NCI-H187 treated with DMSO at 0.1 percent for 48 hours (cell line): ENCODE results near the gene TMEM178B.
"Not testable (repeated sequence)": the region's sequence is repeated elsewhere in the genome, so short reads cannot be mapped to it uniquely, and the experiment has no call there.

Experiments
- DNase-seq: peaks from one replicate; lab custom pipeline; 2025; lab: John Stamatoyannopoulos, UW

Gene TMEM178B

DNA sequence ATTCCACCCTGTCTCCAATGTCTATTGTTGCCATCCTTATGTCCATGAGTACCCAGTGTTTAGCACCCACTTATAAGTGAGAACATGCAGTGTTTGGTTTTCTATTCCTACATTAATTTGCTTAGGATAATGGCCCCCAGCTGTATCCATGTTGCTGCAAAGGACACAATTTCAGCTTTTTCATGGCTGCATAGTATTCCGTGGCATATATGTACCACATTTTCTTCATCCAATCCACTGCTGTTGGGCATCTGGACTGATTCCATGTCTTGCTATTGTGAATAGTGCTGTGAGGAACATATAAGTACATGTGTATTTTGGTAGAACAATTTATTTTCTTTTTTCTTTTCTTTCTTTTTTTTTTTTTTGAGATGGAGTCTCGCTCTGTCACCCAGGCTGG is 68.2 kb downstream of the TMEM178B start:
- DNase-seq = no peak

DNA sequence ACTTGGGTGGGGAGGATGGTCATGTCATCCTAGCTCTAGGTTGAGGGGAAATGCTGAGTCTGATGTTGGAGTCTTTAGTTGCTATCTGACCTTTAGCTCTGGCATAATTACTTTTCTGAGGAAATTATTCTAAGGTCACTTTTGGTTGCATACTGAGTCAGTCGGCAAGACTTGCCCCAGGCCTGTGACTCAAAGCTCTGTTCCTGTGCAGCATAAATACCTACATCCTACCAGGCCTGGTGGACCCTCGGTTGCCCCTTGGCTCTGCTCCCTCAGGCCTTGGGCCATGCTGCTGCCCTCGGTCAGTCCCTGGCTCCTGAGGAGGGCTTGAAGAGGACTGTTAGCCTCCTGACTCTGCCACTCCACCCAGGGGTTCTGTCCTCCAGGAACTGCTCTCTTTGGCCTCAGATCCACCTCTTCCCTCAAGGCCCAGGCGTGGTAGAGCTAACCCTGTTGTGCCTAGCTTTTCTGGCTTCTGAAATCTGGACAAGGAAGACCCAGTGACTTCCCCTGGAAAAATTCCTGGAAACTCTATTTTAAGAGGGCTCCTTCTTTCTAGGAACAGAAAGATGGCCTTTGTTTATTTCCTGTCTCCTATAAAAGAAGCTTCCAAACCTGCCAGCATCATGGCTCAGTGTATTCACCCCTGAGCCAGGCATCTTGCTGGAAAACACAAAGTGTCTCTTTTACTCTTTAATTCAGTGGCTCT is 71.2 kb downstream of the TMEM178B start:
- no peak for DNase-seq

DNA sequence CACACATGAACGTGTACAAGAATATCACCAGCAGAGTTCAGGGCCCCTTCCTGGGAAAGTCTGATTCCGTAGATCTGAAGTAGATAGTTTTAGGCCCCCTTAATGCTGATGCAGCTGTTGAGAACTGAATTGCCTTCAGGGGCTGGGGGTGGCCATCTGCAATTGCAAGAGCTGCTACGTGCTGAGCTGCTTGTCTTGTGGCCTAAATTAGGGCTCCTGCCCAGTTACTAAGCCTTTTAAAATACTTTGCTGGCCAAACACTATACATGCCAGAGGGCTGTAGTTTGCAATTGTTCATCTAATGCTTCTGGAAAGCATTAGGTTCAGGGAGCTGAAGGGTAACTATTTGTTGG is 71.7 kb downstream of the TMEM178B start:
- no peak for DNase-seq

DNA sequence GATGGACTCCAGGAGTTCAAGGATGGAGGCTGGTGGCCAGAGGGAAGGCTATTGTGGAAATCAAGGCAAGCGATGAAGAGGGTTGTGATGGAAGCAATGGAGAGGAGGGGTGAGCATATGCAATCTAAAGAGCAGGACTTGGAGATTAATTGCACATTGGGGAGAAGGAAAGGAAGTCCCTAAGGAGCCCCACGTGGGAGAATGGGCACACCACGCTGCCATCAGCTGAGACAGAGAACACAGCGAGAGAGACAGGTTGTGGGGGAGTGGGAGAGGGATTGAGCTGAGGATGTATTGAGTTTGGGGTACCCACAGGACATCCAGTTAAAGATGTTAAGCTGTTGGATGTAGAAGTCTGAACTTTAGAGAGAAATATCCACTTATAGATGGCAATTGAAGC is 73.6 kb downstream of the TMEM178B start:
- no peak for DNase-seq

DNA sequence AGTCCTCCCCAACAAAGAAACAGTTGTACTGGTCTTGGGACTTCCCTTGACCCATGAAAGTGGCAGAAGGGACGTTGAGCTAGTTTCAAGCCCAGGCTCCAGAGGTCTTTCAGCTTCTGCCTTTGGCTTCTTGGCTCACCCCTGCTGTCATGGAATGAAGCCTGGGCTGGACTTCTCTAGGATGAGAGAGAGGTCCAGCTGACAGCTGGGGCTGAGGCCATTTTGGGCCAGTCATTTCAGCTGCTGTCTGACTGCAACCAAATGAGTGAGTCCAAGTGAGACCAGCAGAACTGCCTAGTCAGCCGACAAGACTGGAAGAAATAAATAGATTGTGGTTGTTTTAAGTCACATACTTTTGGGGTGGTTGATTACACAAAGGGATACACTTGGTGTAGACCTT is 76.6 kb downstream of the TMEM178B start:
- no peak for DNase-seq

DNA sequence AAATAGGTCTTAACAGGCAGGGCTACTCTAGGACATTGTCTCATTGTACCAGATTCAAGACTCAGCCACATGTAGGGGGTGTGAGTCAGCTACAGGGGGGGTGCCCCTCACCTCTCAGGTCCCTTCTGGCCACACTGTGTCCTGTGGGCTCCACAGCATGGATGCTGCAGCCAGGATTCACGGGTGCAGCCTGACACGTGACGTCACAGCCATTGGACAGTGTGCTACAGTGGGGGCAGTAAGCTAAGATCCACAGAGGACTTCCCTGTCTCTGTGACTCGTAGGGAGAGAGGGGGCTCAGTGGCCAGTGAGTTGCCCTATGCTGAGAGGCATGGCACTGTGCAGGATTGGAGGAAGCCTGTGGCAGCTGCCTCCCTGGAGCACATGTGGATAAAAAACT is 77.9 kb downstream of the TMEM178B start:
- DNase-seq = no peak

DNA sequence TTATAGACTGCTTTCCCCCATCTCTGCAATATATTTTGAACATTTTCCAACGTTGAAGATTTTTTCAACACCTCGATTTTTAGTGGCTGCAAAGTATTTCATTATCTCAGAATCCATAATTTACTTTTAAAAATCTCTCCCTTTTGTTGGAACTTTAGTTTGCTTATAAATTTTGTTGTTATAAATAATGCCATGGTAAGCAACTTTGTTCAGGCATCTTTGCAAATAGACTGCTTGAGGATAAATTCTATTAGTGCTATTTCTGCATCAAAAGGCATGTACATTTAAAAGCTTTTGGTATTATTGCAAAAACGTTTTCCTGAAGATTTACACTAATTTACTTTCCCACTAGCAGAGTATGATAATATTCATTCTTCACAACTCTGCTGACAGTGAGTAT is 79.4 kb downstream of the TMEM178B start:
- no peak for DNase-seq

DNA sequence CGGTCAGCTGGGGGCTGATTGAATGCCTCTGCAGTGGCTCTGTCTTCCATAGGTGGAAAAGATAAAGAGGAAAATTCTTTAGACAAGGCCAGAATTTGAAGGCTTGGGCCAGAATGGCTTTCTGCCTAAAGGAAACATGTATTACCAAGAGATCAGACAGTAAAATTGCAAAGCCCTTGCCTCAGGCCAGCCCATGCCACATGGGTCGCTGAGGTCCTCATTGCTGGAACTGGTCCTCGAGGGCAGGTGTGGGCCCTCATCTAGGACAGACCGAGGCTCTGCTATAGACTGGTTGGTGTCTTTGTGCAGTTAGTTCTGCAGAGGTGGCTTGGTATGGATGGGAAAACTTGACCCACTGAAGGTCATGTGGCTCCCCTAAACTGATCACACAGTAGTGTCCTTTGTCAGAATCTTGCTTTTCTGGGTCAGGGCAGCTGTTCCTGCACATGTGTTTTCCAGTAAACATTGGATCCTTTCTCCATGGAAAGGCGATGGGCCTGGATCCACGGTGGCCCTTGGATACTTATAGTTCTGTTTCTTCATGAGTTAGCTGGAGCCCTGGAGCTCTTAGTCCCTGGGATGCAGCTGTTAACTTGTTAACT is 80.4 kb downstream of the TMEM178B start:
- DNase-seq = no peak

DNA sequence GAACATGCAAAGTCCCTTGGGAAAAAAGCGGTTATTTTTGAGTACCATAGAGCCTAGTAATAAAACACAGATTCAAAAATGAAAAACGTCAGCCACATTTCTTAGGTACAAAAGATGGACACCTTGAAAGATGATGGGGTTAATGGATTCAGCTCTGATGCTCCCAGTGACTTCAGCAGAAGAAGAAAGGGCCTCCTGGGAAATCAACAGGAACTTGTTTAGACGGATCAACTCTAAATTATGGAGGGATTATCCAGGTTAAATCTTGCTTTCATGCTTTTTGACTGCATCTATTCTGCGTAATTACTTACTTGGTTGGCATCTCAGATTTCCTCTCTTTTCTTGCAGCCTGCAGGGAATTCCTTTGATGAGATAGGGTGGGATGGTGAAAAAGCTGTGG is 82.5 kb downstream of the TMEM178B start:
- DNase-seq = no peak

DNA sequence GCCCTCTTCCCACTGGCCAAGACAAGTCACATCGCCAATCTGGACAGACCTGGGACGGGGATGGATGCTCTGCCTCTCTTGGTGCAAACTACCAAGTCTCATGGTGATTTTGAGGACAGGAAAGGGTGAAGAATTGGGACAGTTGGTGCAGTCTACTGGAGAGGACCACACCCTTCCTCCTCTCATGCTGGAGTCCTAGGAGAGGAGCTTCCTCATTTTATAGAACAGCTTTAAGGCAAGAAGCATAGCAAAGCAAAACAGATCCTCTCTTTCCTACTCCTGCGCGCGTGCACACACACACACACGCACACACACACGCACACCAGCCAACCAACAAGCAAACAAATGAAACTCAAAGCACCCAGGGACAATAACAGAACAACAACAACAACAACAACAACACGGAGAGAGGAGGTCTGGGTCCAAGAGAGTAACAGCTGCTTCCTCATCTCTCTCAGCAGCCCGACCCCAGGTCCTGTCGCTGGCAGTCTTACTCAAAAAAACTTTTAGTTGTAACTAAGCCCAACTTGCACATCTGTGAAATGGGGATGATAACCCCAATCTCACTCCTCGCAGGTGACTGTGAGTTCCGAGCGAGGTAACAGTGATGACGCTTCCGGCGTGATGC is 83.4 kb downstream of the TMEM178B start:
- DNase-seq = no peak

DNA sequence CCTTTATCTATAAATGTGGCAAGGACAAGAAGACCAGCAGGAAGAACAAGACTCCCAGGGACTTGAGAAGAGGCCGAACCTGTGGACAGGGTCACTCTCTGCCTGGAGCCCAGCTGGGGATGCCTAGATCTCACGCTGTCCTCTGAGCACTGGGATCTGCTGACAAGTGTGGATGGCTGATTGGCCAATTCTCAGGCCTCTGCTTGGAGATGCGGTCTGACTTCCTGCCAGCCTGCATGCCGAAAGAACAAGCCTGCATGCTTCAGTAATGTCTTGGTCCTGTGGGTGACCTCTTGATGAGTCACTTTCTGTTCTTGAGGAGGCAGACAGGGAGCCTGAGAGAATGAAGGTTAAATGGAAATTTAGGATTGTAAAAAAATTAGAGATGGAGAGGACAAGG is 84.7 kb downstream of the TMEM178B start:
- DNase-seq = no peak

DNA sequence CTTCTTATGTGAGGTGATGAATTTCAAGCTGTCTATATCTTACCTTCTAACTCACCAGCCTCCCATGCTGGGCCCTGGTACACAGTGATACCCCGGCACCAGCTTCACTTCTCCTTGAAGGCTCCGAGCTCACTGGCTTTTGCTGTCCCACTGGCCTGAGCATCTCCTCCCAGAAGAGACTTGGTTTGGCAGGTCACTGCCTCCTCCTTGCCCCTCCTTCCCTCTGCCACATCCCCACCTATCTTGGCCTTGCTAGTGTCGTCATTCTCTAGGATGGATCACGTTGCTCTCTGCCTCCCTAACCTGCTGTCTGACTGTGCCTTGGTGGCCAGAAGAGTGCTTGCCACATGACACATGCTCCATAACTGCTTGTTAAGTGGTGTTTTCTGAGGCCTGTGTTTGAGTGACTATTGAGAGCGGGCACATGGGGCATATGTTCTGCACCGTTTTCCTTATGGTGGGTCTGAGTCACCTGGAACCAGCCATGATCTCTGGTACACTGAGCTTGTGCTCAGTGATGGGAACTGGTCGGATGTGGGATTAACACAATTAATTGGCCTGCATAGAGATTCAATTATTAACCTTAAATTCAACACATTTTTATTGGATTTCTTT is 86.5 kb downstream of the TMEM178B start:
- no peak for DNase-seq

DNA sequence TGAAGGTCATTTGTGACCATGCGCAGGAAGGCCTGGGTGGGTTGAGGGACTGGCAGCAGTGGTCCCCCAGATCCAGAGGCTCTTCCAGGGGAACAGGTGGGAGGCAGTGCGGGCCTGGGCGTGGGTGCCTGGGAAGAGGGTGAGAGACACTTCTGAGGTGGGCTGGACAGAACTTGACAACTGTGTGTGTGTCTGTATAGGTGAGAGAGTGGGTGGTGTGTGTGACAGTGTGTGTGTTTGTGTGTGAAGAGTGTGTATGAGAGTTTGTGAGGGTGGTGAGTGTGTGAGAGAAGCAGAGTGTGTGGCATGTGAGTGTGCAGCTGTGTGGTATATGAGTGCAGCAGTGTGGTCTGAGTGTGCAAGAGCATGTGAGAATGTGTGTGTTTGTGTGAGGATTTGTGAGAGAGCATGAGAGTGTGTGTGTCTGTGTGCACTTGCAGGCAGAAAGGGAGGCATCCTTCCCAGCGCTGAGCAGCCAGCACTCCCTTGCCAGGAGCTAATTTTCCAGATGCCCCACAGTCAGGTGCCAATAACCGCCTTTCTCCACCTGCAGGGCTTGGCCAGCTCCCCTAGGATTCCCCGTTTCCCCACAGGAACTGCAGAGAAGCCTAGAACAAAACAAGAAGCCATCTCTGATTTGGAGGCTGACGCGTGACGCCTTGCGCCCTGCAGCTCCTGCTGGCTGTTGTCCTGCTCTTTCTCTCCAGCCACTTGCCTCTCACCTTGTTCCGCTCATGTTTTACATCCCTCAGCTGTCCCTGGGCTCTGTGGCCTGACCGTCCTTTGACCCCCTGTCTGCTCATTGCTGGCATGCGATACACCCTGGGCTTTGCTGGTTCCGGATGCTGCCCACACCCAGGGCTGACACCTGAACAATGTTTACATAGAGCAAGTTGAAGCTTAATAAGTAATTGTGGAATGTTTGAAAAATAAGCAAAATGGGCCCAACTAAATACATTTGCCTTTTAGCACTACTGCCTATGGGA is 88.0 kb downstream of the TMEM178B start:
- DNase-seq = no peak

DNA sequence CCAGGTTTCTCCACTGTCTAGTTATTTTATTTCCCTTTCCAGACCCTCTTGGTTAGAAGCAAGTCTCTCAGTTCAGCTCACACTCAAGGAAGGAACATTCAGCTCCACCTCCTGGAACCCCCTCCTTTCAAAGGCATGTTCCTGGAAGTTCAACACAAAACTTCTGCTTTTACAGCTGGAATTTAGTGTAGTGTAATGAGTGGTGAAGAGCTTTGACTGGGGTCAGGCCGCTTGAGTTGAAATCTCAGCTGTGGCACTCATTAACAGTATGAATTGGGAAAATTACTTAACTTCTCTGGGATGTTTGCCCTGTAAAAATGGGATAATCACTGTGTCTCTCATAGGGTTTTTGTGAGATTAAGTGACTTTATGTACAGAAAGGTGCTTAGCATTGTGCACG is 91.7 kb downstream of the TMEM178B start:
- no peak for DNase-seq

DNA sequence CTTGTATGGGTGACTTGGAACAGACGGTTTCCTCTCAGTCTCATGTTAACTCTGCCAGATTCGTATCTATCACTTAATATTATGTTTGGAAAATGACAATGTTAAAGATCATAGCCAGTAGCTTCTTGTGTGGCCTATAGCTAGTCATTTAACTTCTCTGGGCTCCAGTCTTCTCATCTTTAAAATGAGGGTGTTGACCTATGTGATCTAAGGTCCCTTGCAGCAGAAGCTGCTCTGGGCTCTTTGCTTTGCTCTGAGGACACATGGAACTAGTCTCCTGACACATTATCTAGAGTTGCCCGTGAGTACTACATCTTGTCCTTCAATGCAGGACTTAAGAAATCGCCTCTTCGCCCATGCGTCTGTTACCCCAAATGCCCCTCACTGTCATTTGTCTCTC is 93.1 kb downstream of the TMEM178B start:
- DNase-seq = no peak

DNA sequence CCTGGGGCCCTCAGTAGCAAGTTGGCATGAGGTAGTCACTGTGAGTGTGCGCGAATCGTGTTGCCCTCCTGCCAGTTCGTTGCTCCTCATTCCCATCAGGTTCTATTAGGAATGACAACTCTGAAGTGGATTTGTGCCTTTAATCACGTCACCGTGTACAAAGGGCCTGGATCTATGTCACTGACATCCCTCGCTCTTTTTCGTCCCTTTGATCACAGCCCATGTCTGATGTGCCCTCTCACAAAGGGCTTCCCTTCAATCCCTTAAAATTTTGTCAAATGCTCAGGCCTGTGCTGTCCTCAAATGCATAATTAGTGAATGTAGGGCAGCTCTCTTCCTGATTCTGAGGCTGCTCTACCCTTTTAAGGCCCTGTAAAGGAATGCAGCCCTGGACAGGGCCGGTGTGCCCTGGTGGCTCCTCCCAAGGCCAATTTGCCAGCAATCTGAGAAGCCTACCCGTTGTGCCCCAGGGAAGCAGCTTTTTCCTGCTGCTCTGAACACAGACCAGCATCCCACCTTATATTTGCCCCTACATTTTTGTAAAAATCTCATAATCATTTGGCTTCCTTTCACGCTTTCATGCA is 93.6 kb downstream of the TMEM178B start:
- no peak for DNase-seq

DNA sequence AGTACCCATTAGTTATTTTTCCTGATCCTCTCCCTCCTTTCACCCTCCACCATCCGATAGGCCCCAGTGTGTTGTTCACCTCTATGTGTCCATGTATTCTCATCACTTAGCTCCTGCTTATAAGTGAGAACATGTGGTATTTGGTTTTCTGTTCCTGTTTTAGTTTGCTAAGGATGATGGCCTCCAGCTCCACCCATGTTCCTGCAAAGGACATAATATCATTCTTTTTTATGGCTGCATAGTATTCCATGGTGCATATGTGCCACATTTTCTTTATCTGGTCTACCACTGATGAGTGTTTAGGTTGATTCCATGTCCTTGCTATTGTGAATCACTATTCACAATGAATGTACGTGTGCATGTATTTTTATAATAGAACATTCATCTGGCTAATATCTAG is 95.3 kb downstream of the TMEM178B start:
- not testable (repeated sequence) for DNase-seq

DNA sequence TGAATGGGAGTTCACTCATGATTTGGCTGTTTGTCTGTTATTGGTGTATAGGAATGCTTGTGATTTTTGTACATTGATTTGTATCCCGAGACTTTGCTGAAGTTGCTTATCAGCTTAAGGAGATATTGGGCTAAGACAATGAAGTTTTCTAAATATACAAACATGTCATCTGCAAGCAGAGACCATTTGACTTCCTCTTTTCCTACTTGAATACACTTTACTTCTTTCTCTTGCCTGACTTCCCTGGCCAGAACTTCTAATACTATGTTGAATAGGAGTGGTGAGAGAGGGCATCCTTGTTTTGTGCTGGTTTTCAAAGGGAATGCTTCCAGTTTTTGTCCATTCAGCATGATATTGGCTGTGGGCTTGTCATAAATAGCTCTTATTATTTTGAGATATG is 101.9 kb downstream of the TMEM178B start:
- DNase-seq = not testable (repeated sequence)

DNA sequence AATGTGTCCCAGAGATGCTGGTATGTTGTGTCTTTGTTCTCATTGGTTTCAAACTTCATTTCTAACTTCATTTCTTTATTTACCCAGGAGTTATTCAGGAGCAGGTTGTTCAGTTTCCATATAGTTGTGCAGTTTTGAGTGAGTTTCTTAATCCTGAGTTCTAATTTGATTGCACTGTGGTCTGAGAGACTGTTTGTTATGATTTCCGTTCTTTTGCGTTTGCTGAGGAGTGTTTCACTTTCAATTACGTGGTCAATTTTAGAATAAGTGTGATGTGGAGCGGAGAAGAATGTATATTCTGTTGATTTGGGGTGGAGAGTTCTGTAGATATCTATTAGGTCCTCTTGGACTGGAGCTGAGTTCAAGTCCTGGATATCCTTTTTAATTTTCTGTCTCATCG is 103.3 kb downstream of the TMEM178B start:
- not testable (repeated sequence) for DNase-seq

DNA sequence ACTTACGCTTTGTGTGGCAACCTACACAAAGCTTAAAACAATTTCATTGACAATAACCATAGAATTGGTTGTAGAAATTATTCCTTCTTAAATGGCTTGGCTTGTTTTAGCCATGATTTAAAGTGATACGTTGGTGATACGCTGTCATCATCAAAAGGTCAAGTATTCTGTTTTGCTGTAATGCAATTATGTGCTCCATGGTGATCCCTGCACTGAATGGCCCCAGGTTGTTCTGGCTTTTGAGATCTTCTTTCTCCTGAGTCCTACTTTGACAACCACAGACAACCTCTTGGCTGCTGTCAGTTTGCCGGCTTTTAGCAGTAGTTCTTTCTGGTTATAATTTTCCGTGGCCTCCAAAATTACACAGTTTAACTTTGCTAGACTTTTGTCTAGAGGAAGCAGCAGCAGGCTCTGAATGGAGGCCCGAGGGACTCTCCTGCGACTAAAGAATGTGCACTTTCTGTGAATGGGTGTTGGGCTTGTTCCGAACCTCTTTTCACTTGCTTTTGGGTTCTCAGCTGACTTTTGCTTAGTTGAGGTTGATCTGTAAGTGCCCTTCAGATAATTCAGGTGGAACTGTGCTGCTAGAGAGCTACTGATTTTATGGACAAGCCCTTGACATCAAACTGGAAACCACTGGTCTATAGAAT is 104.7 kb downstream of the TMEM178B start:
- no peak for DNase-seq

DNA sequence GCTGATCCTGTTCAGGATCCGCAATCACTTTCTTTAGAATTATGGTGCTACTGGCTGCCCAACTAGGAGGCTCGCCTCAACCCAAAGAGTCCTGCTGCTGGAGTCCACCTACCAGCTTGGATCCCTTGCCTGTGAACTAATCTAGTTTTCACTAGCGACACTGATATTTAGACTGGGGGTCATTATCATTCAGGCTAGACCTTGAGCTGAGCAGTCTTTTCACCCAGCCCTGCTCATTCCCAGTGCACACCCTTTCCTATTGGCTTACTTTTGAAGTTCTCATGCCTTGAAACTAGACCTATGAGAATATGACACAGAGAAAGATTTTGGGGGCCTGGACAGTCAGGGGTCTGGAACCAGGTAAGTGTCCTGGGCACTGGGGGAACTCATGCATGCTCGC is 107.9 kb downstream of the TMEM178B start:
- DNase-seq = no peak
